GM18505 (cell line): ENCODE data around the gene TMEM72.

Source experiments
- ATAC-seq: cut with Tn5 transposase; IDR thresholded peaks from one replicate; pipeline ENCODE4 v1.9.1; 2021; ENCODE audit not compliant: unreplicated experiment
- POLR2A ChIP-seq: IDR thresholded peaks from 4 replicates; pipeline ENCODE4 v1.6.1; 2011; ENCODE audit warnings: borderline replicate concordance; ENCODE audit not compliant: insufficient read depth, insufficient read length; ENCODE audit errors: extremely low read depth

Gene TMEM72

GRCh38 chr10:44898665-44899064, 12.5 kb upstream of the TMEM72 start:
- ATAC-seq: no peak
- TF ChIP-seq POLR2A: no peak

- no peak for TF ChIP-seq POLR2A
- ATAC-seq: no peak
These were observed 11.6 kb upstream of the TMEM72 start for GRCh38 chr10:44899450-44900080.

GRCh38 chr10:44902941-44903545, 8.1 kb upstream of the TMEM72 start:
- TF ChIP-seq POLR2A: no peak
- ATAC-seq: no peak

- ATAC-seq: no peak
- TF ChIP-seq POLR2A: no peak
These were observed 4.7 kb upstream of the TMEM72 start for GRCh38 chr10:44906486-44906885.

- TF ChIP-seq POLR2A: no peak
- no peak for ATAC-seq
These were observed 3.6 kb upstream of the TMEM72 start for GRCh38 chr10:44907556-44907955.

GRCh38 chr10:44908066-44908749, 2.9 kb upstream of the TMEM72 start:
- TF ChIP-seq POLR2A: no peak
- ATAC-seq: no peak

- no peak for TF ChIP-seq POLR2A
- ATAC-seq: no peak
These were observed 2.1 kb upstream of the TMEM72 start for GRCh38 chr10:44908936-44909630.

- no peak for TF ChIP-seq POLR2A
- no peak for ATAC-seq
These were observed 1.2 kb upstream of the TMEM72 start for GRCh38 chr10:44909910-44910309.

- no peak for ATAC-seq
- TF ChIP-seq POLR2A: no peak
These were observed 535 bp upstream of the TMEM72 start for GRCh38 chr10:44910602-44911001.

GRCh38 chr10:44911951-44912350, 814 bp downstream of the TMEM72 start:
- no peak for ATAC-seq
- TF ChIP-seq POLR2A: no peak

GRCh38 chr10:44913350-44914081, 2.4 kb downstream of the TMEM72 start:
- no peak for TF ChIP-seq POLR2A
- peak; percentile 60 for ATAC-seq

GRCh38 chr10:44914891-44915290, 3.8 kb downstream of the TMEM72 start:
- ATAC-seq: no peak
- TF ChIP-seq POLR2A: no peak

- TF ChIP-seq POLR2A: no peak
- no peak for ATAC-seq
These were observed 5.3 kb downstream of the TMEM72 start for GRCh38 chr10:44916429-44916828.
